GM08714 (cell line): Measurements from ENCODE around the gene RAP1GAP2.

Source experiments
- H3K4me3 ChIP-seq: fragments of 200-500 bp; sonication (Bioruptor generic); 2 replicates; pipeline ENCODE4 v1.5.1; 2014; ENCODE audit warnings: mild to moderate bottlenecking, low read length, inconsistent platforms
- ZNF274 ChIP-seq: IDR thresholded peaks from 2 replicates; pipeline ENCODE4 v1.6.1; 2012; ENCODE audit warnings: mild to moderate bottlenecking, low read depth, low read length

Gene RAP1GAP2

DNA sequence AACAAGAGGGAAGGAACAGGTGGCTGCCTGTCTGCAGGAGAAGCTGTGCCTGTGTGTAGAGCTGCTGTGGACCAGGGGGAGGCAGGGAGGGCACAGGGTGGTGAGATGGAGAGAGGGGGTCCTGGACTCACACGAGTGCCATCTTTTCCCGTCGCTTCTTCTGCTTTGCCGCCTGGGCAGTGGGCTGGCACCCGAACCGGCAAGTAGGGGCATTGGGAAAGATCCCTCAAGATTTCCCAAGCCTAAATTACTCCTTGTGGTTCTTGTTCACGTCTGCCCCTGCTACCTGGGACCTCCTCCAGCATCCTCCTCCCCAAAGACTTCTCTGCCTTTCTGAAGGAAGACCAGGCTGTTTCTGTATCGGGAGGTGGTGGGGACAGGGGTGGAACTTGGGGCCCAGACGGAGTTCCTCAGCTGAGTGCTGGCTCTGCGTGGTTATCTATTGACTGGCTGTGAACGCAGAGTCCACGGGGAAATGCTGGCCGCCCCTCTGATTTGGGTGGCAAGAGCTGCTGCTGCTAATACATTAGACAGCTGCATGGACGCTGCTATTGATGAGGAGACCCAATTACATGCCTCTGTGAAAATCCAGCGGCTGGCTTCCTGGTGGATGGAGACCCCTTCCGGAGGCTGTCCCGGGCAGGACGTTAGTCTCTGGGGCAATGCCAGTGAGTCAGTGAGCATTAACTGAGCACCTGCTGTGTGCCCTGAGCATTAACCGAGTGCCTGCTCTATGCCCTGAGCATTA, 152.7 kb downstream of the RAP1GAP2 start:
- no peak for TF ChIP-seq ZNF274
- no peak overlapping the region for H3K4me3 ChIP-seq

DNA sequence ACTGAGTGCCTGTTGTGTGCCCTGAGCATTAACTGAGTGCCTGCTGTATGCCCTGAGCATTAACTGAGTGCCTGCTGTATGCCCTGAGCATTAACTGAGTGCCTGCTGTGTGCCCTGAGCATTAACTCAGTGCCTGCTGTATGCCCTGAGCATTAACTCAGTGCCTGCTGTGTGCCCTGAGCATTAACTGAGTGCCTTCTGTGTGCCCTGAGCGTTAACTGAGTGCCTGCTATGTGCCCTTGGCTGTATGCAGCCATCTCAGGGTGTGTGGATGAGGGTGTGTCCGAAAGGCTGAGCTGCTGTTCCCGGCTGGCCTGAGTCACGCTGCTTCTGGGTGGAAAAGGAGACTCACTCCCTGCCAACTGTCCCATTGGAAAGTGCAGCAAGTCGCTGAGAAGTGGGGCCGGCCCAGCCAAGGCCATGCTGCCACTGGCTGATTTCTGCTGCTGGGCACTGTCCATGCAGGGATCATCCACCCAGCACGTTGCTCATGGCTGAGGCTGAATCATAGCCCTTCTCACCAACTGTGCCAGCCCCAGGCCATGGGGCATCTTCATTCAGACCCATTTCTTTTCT, 153.3 kb downstream of the RAP1GAP2 start:
- TF ChIP-seq ZNF274: no peak
- no peak overlapping the region for H3K4me3 ChIP-seq

DNA sequence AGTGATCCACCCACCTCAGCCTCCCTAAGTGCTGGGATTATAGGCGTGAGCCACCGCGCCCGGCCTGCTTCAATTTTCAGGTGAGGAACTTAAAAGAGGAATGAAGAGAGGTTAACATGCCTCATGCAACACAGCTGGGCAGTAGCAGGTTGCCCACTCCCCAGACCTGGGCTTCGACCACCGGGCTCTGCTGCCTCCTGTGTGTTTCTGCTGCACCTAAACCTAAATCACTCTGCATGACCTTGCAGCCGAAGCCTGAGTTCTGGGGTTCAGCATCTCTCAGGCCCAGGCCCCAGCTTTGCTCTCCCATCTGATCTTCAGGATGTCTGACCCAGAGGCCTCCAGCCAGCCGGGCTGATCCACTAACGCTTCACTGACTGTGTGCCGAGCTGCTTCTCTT, 154.6 kb downstream of the RAP1GAP2 start:
- no peak overlapping the region for H3K4me3 ChIP-seq
- no peak for TF ChIP-seq ZNF274

DNA sequence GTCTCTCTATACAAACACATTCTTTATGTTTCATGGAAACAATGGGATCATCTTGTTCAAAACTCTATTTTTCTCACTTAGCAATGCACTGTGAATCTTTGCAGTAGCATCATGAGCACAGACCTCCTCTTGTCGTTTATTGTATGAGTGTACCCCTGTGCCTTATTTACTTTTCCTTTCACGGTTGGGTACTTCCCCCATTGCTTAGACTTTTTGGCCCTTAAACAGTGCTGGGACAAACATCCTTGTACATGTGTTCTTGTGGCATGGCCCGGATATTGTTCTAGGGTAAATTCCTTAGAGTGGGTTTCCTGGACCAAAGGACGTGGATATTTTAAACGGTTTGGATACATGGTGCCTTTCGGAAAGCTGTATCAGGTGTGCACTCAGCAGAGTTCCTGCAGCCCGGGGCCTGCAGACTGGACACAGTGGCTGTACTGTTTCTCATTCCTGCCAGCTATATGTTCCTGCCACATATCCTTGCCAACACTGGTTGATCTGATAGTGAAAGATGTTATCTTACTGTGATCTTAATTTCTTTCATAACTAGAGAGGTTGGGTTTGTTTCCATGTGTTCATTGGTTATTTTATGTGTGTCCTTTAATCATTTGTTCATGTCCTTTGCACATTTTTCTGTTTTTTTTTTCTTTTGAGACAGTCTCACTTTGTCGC, 156.1 kb downstream of the RAP1GAP2 start:
- no peak overlapping the region for H3K4me3 ChIP-seq
- no peak for TF ChIP-seq ZNF274

DNA sequence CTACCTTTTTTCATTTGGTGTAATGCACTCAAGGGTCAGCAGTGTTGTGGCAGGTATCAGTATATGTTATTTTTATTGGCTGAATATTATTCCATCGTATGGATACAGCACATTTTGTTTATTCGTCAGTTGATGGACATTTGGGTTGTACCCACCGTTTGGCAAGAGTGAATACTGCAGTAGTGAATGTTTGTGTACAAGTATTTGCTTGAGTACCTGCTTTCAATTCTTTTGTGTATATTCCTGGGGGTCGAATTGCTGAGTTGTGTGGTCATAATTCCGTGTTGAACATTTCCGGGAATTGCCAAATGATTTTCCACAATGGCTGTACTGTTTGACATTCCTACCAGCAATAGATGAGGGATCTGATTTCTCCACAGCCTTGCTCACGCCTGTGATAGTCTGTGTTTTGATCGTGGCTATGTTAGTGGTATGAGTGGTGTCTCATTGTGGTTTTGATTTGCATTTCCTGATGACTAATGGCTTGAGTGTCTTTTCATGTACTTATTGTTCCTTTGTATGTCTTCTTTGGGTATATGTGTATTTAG, 158.7 kb downstream of the RAP1GAP2 start:
- TF ChIP-seq ZNF274: no peak
- H3K4me3 ChIP-seq: no peak overlapping the region

DNA sequence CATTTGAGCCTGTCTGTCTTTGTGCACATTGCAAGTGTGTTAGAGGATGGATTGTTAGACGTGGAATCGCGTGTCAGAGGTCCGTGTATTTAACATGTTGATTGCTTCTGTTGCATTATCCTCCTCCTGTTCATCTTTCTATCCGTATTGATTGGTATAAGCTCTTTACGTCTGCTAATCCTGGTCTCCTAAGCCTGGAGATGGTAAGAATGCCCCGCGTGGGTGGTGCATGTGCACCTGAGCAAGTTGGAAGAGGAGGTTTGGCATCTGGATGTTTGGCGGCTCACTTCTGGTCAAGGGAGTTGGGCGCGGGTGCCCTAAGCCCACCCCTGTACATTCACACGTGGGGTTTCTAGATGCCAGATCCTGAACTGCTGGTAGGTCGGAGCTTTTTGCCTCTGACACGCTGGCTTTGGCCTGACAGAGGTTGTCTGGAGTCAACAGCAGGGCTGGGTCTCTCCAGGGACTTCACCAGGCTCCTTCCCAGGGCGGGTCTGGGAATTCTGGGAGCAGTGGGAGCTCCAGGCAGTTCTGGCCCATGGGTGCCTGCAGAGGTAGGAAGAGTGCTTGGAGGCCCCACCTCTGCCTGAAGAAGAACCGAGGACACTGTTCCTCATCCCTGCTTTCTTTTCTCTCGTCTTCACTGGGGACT, 159.8 kb downstream of the RAP1GAP2 start:
- H3K4me3 ChIP-seq: no peak overlapping the region
- TF ChIP-seq ZNF274: no peak

DNA sequence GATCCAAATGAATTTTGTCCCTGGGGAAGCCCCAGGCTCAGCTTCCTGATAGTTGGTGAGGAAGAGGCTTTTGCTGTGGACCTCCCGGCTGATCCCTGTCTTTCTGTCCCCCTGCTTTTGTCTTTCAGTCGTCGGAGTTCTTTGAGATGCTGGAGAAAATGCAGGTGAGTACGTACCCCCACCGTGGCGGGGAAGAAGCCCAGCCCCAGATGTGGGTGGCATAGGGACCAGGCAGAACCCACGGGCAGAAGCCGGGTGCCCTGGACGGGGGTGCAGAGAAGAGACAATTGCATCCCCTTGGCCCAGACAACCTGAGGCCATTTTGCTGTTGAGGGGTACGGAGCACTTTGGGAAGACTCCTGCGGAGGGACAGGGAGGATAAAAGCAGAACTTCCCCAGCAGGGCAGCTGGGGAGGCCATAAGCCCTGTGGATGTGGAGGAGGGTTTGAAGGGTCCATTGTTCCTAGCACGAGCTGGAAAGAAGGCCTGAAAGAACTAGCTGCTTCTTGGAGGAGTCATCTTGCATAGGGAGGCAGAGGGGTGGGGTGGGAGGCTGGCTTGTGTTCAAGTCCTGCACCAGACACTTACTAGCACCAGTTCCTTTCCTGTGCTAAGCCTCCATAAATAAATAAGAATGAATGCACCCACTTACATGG, 161.5 kb downstream of the RAP1GAP2 start:
- H3K4me3 ChIP-seq: no peak overlapping the region
- TF ChIP-seq ZNF274: no peak

DNA sequence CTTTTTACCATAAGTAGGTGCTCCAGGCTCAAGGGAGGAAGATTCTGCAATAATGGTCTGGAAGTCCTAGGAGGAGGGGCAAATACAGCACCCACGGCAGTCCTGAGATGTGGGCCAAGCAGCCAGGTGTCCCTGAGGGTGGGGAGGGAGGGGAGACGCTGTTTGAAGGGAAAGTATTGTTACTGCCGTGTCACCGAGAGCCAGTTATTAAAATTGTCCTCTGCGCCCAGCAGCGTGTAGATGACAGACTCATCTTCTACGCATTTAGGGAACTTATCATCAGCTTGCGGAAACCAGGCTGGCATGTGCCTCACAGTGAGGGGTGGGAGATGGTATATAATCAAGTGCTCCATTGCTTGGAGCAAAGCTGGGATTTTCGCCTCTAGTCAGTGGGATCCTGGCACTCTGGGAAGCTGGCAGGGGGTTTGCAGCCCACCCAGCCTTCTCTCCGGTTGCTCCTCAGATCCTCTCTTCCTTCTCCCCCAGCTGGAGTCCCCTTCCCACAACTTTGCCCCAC, 162.5 kb downstream of the RAP1GAP2 start:
- H3K4me3 ChIP-seq: no peak overlapping the region
- TF ChIP-seq ZNF274: no peak

DNA sequence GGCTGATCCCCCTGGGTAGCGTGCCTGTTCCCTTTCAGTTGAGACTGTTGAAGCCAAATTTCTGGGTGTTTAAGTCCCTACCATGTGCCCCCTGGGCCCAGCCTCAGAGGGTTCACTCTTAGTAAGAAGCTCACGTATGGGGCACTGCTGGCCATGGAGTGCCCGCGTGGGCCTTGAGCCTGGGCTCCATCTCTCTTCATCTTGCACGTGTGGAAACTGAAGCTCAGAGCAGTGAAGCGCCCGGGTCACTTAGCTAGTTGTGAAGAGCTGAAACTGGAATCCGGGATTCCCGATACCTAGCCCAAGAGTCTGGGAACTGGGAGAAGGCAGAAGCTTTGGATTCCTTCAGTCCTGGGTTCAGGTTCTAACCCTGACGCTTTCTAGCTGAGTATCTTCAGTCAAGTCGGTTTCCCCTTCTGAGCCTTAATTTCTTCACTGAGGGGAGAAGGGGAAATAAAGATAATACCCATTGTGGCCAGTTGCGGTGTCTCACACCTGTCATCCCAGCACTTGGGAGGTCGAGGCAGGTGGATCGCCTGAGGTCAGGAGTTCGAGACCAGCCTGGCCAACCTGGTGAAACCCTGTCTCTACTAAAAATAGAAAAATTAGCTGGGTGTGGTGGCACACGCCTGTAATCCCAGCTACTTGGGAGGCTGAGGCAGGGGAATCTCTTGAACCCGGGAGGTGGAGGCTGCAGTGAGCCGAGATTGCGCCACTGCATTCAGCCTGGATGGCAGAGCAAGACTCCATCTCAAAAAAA, 163.3 kb downstream of the RAP1GAP2 start:
- no peak overlapping the region for H3K4me3 ChIP-seq
- no peak for TF ChIP-seq ZNF274

DNA sequence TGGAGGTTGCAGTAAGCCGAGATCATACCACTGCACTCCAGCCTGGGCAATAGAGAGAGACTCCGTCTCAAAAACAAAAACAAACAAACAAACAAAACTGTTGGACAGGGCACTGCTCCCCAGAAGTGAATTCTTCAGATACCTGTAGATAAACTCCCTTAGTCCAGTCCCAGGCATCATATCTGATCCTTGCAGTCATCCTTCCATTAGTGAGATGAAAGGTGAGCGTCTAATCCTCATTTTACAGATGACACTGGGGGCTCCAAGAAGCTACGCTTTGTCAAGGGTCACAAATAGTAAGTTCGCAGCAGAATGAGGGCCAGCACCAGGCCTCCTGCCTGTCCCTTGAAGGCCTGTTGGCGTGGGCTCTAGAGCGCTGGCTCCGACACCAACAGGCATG, 165.2 kb downstream of the RAP1GAP2 start:
- TF ChIP-seq ZNF274: no peak
- no peak overlapping the region for H3K4me3 ChIP-seq

DNA sequence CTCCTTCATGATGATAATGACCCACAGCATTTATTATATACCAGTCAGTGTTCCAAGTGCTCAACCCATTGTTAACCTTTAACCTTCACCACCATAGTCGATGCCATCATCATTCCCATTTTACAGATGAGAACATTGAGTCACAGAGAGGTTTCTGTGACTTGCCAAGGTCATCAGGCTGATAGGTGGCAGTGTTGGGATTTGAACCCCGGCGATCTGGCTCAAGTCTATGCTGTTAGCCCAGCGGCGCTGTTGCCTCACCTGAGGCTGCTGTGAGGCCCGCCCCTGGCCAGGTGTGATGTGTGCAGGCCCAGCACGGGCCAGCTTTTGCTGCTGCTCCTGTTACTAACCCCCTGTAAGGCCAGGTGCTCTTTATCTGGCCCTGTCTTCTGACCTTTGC, 166.0 kb downstream of the RAP1GAP2 start:
- no peak for TF ChIP-seq ZNF274
- no peak overlapping the region for H3K4me3 ChIP-seq

DNA sequence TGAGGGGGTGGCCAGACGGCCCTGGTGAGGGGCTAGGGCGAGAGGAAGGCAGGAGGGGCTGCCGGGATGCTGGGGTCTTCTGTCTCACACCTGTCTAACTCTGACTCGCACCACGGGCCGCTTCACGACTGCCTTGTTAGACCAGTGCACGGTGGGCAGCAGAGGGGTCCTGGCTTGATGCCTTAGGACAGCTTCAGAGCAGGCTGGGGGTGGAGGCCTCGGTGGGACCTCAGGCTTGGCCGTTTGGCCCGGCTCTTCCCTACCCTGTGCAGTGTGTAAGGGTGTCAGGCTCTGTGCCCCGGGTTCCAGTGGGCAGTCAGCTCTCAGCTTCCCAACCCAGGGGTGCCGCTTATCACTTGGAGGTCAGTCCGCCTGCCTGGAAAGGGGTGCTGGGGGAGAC, 166.5 kb downstream of the RAP1GAP2 start:
- TF ChIP-seq ZNF274: no peak
- H3K4me3 ChIP-seq: no peak overlapping the region
